Measurements from ENCODE around the gene ATRNL1. TPM values are rescaled to one million over a fixed set of nuclear protein-coding genes. Genes with fewer than 3 reads are reported as not detected.
A peak's percentile ranks its signal among the peaks of the same experiment; 100 is the strongest.

ATRNL1 gene
- total and polyA plus RNA-seq, 2 of the 8 experiments (the other 6 are each of a cell fraction or from before 2014, with no cell fraction given), result 5.1 to 17.6 TPM

GRCh38 chr10:115059301-115059898 is 33.8 kb upstream of the ATRNL1 start:
- H3K36me3 ChIP-seq (ENCODE audit: control insufficient read depth in 2 of 4, insufficient read depth in 4 of 4, low read length in 3 of 4), result no peaks in the 10 kb centered on the region
- H3K23me2 ChIP-seq (ENCODE audit: low read depth, low read length), result no peaks in the 10 kb centered on the region
- H3K4ac ChIP-seq (replicated peaks; ENCODE audit: insufficient read length, low read depth, low read length), result no peak overlapping the region
- no peak overlapping the region for H2BK120ac ChIP-seq (replicated peaks; ENCODE audit: low read depth, low read length)
- 0 out of 2 replicates have a peak overlapping the region, but pooled peaks have one; percentile 74 for H2AFZ ChIP-seq (ENCODE audit: low read length)
- no peak overlapping the region for H2BK12ac ChIP-seq (ENCODE audit: low read depth, low read length)
- no peaks in the 10 kb centered on the region for H4K20me1 ChIP-seq (replicated peaks in 1 of 2; ENCODE audit: control insufficient read depth in 1 of 2, insufficient read depth in 2 of 2, low read length in 2 of 2)
- ChIA-PET POLR2A (ENCODE audit: partially characterized antibody) (interaction anchor here (1.7 kb wide), 1 partner anchor 9 kb away, joined by 7 read pairs; no protein-coding TSS in a partner anchor), CTCF (ENCODE audit: partially characterized antibody) (interaction anchor here (0.6 to 1.8 kb wide), 9 partner anchors 9 to 182 kb away, joined by 3 to 11 read pairs (median 3); no protein-coding TSS in a partner anchor)
- DNase-seq (ENCODE audit: low read depth in 1 of 2, low spot score in 2 of 2), result no peak
- no peak overlapping the region for H2BK5ac ChIP-seq (ENCODE audit: low read depth, low read length)
- no peaks in the 10 kb centered on the region for H3K79me2 ChIP-seq (ENCODE audit: control insufficient read depth in 1 of 2, insufficient read depth in 2 of 2, low read length in 2 of 2)
- H3K4me1 ChIP-seq (replicated peaks in 1 of 4; ENCODE audit: control insufficient read depth in 3 of 4, insufficient read depth in 4 of 4, low read length in 3 of 4), result peaks cover 0 to 8% (median 1%) of the 10 kb centered on the region in 4 experiments; a peak in 2 of 7 replicates
- H4K91ac ChIP-seq (replicated peaks; ENCODE audit: insufficient read length, low read length), result no peak overlapping the region
- no peak overlapping the region for H4K8ac ChIP-seq (ENCODE audit: extremely low read depth, insufficient read depth, low read length)
- no peak overlapping the region for H3K4me3 ChIP-seq (ENCODE audit: extremely low read depth in 1 of 4, insufficient read depth in 2 of 4, low read depth in 3 of 4, low read length in 4 of 4)
- H3K79me1 ChIP-seq (ENCODE audit: low read depth, low read length), result no peaks in the 10 kb centered on the region
- no peak overlapping the region for H2AK5ac ChIP-seq (ENCODE audit: low read depth, low read length)
- 0 out of 7 replicates have a peak, but pooled peaks cover 0 to 2% (median 0%) of the 10 kb centered on the region in 4 experiments for H3K27me3 ChIP-seq (replicated peaks in 1 of 4; ENCODE audit: control insufficient read depth in 3 of 4, extremely low read depth in 1 of 4, insufficient read depth in 3 of 4, low read length in 3 of 4)
- no peak overlapping the region for H3K56ac ChIP-seq (replicated peaks; ENCODE audit: insufficient read length, low read depth, low read length)
- TF ChIP-seq SP2 (IDR thresholded peaks at IDR 0.05; ENCODE audit: low read length) (no peak), BRCA1 (IDR thresholded peaks at IDR 0.05; ENCODE audit: low read depth, low read length) (no peak), EGR1 (IDR thresholded peaks at IDR 0.05; ENCODE audit: borderline replicate concordance, low read depth, low read length) (no peak), SIN3A (conservative IDR thresholded peaks at IDR 0.05 in 1 of 2, IDR thresholded peaks at IDR 0.05 in 1 of 2; ENCODE audit: low read depth in 1 of 2, low read length in 2 of 2) (no peak), SIX5 (IDR thresholded peaks at IDR 0.05; ENCODE audit: low read depth, low read length) (no peak), RAD21 (IDR thresholded peaks at IDR 0.05 in 1 of 2, conservative IDR thresholded peaks at IDR 0.05 in 1 of 2; ENCODE audit: low read depth in 2 of 2, low read length in 2 of 2) (no peak), SUZ12 (IDR thresholded peaks at IDR 0.05; ENCODE audit: low read length) (no peak), GTF2F1 (IDR thresholded peaks at IDR 0.05; ENCODE audit: borderline replicate concordance, low read depth, low read length) (no peak), YY1 (IDR thresholded peaks at IDR 0.05; ENCODE audit: low read depth, low read length) (no peak), SIRT6 (IDR thresholded peaks at IDR 0.05; ENCODE audit: low read length) (no peak)
- TF ChIP-seq, protein P1, sequence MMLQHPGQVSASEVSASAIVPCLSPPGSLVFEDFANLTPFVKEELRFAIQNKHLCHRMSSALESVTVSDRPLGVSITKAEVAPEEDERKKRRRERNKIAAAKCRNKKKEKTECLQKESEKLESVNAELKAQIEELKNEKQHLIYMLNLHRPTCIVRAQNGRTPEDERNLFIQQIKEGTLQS (IDR thresholded peaks at IDR 0.05; ENCODE audit: insufficient read depth, low read depth, low read length), result no peak
- H3K27ac ChIP-seq (ENCODE audit: low read depth, low read length), result no peak overlapping the region
- no peak overlapping the region for H3K4me2 ChIP-seq (ENCODE audit: insufficient read depth in 1 of 2, low read depth in 2 of 2, low read length in 2 of 2)
- H3K14ac ChIP-seq (ENCODE audit: insufficient read length), result no peak overlapping the region
- 91% methylated on average over 7 of the region's 7 CpGs; no CpG with 5 or more reads in 1 of the 2 experiments for WGBS, 2 experiments (ENCODE audit: extremely low coverage in 1 of 2, insufficient coverage in 1 of 2, insufficient read length in 1 of 2, insufficient replicate concordance in 2 of 2, low coverage in 1 of 2, low lambda C conversion rate in 2 of 2, missing lambda C conversion rate in 1 of 2)
- no peak overlapping the region for H3K18ac ChIP-seq (ENCODE audit: extremely low read depth, low read length)
- H3K23ac ChIP-seq (ENCODE audit: insufficient read length), result no peak overlapping the region
- no peak overlapping the region for H2BK20ac ChIP-seq (ENCODE audit: low read length)
- H2BK15ac ChIP-seq (ENCODE audit: low read length), result no peak overlapping the region
- H3K9ac ChIP-seq (replicated peaks in 1 of 4; ENCODE audit: extremely low read depth in 1 of 4, low read depth in 3 of 4, low read length in 3 of 4), result no peak overlapping the region
- no peaks in the 10 kb centered on the region for H3K9me3 ChIP-seq (ENCODE audit: insufficient read depth in 2 of 2, low read depth in 1 of 2, low read length in 1 of 2)
- FAIRE-seq, result no peak
- H4K5ac ChIP-seq (ENCODE audit: insufficient read length, low read depth, low read length), result no peak overlapping the region

Measured in H1 (cell line).